ENCODE data around the gene CFAP92.

The CFAP92 gene

DNA sequence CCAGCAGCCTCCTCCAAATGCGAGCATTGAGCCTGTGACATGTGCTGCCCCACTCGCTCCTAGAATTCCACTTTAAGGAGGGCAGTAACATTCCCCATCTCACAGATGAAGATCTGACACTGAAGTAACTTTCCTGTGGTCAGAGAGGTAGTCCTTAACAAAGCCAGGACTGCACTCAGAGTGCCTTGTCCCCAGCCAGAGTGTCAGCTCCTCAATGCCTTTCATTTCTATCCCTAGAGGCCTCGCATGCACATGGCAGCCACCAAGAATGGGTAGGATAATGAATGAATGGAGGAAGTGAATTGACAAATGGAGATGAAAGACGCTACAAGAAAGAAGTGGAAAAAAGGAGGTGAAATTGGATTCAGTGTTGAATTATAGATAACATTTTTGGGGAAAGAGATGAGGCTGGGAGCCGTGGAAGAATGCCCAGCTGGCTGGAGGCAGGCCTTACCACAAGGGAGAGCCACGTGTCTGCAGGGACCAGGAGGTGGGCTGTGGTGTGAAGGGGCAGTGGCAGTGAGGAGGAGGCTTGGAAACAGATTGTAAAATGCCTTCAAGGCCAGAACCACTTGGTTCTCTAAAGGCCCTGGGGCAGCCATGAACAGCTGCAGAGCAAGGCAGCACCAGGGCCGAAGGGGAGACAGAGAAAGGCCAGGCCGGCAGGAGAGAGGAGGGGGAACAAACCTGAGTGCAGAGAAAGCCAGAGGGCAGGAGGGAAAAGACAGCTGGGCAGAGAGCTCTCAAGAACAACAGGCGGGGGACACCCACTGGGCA is 10.4 kb downstream of the CFAP92 start:
- no peak for DNase-seq (ENCODE audit: low read depth)

DNA sequence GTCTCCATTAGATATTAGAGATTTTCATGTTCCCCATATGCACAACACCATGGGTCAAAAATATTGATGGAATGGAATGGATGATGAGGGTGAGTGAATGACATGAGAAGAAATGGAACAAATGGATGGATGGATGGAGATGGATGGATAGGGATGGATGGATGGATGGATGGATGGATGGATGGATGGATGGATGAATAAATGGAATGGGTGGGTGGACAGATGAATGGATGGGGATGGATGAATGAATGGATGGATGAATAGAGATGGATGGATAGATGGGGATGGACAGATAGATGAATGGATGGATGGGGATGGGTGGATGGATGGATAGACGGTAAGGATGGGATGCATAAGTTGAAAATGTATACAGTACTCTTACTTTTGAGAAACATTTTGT is 18.6 kb downstream of the CFAP92 start:
- no peak for DNase-seq (ENCODE audit: low read depth)

DNA sequence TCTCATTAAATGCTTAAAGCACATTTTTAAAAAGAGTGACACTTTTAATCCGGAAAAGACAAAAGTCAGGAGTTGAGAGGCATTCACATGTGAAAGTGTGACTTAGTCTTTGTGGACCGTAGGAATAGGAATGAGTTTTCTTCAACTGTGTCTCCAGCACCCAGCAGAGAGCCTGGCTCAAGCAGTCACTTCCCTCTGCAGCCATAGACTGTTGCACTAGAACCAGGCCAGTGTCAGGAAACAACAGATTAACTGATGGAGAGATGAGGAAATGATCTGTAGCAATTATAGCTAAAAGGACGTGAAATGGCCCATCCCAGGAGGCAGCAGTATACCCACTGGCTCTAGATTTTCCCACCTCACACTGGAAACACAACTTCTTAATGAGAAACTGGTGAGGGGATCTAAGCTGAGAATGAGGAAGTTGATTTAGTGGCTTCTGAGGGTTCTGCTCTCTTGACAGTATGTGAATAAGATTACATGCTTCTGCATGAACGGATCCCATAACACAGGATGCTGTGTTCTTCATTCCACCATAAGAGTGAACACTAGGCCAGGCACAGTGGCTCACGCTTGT is 19.8 kb downstream of the CFAP92 start:
- no peak for DNase-seq (ENCODE audit: low read depth)

DNA sequence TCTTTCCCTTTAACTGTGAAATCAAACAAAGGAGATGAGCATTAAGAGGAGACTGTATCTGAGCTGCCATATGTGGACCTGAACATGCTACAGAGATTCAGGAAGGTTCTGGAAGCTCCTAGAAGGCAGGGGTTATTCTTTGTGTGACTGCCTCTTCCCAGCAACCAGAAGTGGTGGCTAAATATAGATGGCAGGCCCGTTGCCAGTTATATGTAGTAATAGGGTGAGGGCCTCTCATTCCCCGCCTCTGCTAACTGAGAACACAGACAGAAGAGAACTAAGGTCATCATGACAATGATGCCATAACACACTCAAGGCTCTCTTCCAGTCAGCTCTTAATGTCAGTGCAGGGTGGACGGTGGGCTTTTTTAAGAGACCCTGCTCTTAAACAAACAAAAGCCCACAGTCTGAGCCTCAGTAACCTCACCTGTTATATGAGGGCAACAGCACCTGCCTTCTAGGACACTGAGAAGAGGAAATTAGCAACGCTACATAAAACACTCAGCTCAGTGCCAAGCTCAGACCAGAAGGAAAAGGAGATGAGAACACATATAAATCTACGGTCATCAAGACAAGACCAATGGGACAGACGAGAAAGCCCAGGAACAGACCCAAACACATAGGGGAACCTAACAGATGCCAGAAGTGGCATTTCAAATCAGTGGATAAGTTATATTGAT is 22.3 kb downstream of the CFAP92 start:
- DNase-seq (ENCODE audit: low read depth), result no peak

DNA sequence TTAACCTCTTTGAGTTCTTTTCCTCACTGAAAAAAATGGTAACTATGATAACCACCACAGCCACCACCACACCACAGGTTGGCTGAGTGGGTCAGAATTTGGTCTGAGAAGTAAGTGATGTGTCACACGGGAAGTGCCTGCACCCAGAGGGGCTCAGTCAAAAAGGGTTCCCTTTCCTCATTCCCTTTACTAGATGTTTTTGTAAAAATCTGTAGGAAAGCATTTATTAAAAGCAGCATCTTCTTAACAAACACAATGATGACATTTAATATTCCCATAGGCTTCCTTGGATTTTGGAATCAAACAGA is 23.2 kb downstream of the CFAP92 start:
- no peak for DNase-seq (ENCODE audit: low read depth)

DNA sequence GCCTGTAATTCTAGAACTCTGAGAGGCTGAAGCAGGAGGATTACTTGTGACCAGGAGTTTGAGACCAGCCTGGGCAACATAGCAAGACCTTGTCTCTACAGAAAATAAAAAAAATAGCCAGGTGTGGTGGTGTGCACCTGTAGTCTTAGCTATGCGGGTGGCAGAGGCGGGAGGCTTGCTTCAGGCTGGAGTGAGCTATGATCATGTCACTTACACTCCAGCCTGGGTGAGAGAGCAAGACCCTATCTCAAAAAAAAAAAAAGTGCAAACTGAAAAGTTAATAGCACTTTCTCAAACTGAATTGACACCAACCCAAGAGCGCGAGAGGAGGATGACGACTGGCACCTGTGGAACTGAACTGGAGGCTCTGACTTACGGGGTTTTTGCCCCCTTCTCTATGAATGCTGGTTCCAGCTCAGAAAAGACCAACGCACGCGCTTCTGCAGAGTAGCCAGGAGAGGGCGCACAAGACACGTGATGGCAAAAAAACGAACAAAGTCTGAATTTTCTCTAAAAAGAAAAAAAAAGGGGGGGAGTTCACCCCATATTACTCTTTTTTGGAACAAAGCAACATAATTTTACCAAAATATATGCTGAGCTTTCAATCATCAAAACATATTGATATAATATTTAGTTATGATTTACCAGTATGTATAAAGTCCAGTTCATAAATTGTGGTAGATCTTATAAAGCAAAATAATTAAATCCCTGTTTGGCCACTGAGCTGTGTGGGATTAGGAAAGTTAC is 23.7 kb downstream of the CFAP92 start:
- peak; percentile 12 for DNase-seq (ENCODE audit: low read depth)

DNA sequence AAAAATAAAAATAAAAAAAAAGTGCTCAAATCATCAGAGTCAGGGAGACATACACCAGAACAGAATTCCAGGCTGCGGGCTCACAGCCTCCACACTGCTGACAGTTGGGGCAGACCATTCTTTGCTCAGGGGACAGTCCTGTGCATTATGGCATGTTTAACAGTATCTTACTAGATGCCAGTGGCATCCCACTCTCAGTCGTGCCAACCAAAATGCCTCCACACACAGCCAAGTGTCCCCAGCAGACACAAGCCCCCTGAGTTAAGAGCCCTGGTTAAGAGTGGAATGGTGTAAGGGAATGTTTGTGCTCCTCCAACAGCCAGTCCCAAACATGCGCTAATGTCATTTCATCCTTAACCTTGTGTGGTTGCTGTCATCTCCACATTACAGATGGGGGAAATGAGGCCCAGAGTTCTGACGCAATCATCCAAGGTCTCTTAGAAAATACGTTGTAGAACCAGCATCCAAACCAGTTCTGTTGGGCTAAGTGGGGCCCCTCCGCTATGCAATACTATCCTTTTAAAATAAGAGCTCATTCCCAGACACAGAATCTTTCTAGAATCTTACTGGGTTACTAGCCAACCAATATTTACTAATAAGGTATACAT is 26.0 kb downstream of the CFAP92 start:
- no peak for DNase-seq (ENCODE audit: low read depth)

DNA sequence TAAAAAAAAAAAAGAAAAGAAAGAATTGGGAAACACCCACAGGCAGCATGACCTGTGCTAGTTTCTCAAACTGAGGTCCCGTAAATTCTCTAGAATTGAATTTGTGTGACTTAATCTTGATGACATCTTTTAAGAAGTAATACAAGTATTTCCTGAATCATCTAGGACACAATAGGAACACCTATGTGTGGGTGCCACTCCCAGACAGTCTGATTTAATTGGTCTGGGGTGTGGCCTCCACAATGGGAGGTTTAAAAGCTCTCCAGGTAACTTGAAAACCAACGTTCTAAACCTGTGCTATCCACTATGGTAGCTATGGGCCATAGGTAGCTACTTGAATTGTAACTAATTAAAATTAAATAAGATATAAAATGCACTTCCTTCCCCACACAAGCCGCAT is 28.1 kb downstream of the CFAP92 start:
- no peak for DNase-seq (ENCODE audit: low read depth)

DNA sequence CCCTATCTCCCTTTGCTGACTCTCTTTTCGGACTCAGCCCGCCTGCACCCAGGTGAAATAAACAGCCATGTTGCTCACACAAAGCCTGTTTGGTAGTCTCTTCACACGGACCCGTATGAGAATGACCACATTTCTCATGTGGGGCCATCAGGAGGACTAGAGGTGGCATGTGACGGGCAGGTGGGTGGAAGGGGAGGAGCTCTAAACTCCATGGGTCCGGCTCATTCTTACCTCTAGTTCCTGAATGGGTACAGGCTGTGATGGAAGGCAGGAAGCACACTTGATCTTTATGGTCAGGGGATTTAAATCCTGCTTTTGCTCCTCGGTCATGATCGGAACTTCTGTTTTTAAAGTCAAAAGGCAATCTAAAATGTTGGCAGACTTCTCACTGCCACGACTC is 28.6 kb downstream of the CFAP92 start:
- no peak for DNase-seq (ENCODE audit: low read depth)

DNA sequence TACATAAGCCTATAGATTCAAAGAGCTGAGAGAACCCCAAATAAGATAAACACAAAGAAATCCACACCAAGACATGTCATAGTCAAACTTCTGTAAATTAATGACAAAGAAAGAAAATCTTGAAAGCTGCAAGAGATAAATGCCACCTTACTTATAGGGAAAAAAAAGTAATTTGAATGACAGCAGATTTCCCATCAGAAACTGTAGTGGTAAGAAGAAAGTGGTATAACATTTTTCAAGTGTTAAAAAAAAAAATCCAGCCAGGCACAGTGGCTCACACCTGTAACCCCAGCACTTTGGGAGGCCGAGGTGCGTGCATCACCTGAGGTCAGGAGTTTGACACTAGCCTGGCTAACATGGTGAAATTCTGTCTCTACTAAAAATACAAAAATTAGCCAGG is 37.4 kb downstream of the CFAP92 start:
- no peak for DNase-seq (ENCODE audit: low read depth)

DNA sequence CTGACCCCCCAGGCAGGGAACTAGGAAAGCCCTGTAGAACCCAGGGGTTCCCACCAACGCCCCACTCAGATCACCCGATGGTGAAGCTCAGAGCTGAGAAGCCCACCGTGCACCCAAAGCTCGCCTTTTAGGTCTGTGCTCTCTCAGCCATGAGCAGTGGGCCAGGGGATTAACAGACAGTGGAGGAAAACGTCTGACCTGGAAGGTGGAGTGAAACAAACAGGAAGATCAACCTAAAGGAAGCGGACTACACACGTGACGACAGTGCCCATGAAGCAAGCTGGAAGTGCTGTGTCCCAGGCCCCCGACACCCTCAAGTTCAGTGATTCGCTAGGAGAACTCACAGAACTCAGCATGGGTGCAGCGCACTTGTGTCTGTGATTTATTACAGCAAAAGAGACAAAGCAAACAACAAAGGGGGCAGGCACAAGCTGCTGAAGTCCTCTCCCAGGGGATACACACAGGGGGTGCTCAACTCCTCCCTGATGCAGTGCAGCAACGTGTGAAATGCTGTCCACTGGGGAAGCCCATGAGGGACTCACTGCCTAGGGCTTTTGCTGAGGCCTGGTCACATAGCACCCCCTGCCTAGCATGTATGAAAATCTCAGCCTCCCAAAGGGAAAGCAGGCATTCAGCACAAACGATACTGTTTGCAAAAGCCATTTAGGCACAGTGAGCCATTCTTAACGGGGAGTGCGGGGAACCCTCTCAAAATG is 43.5 kb downstream of the CFAP92 start:
- DNase-seq (ENCODE audit: low read depth), result no peak

DNA sequence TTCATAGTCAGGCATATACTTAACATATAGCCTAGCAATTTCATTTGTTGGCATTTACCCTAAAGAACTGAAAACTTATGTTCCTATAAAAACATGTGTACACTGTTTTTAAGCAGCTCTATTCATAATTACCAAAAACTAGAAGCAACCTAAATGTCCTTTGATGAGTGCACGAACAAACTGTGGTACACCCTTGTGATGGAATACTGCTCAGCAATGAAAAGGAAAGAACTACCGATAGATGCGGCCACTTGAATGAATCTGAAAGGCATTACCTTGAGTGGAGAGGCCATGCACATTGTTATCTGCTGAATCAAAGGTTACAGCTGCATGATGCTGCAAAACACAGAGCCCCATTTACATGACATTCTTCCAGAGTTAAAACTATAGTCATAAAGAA is 44.7 kb downstream of the CFAP92 start:
- DNase-seq (ENCODE audit: low read depth), result no peak

DNA sequence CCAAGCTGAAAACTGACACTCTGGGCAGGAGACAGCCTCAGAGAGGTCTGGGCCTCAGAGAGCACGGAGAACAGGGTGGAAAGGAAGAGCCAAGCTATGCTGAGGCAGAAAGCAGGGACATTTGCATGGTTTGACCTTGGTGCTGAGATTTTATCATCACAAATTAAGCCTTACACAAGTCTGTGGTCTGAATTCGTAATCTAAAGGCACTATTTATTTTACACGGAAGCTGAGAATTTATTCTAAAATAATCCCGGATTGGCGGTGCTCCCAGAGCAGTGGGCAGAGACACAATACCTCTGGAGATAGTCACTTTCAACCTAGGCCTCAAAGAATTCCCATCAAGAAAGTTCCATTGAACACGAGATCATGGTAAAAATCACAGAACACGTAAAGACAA is 47.5 kb downstream of the CFAP92 start:
- peak; percentile 15 for DNase-seq (ENCODE audit: low read depth)

DNA sequence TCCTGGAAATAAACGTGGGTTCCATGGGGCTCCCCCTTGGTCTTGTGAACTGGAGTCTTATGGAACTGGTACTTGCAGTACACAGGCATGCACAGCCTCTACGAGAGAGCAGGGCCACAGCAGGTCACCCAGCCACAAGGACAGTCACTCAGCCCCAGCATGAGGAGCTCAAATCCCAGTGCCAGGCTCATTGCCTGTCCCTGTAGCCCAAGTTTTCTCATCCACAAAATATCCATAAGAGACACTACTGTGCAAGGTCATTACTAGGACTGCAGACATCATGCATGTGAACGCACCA is 48.0 kb downstream of the CFAP92 start:
- DNase-seq (ENCODE audit: low read depth), result no peak

DNA sequence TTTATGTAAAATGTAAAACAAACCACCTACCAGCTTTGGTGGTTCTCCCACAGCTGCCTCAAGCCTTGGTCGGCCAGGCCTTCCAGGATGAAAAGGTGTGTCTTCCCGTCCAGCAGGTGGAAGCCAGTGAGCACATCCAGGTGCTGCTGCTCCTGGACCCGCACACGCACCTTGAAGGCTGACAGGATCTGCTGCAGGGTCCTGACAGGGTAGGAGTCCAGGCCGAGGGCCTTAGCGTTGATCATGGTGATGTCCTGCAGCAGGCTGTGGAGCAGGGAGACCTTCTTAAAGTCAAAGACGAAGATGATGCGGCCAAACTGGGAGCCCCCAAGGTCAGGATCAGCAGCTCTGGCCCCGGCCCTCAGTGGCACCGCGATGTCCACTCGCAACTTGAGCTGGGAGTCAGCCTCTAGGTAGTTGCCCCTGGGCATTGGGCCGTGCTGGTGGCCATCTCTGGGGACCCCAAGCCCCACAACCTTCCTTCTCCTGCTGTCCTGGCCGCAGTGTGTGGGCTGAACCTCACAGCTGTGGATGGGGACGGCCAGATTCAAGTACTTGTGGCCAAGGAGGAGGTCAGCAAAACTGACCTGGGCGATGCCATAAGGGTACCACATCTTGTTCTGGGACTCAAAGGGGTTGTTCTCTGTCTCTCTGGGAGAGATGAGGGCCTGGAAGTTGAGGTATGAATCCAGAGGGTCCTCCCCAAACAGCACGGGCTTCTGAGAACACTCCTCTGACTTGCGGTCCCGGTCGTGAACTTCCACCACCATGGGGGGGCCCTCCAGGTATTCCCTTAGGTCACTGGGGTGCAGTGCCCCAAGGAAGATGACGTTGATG is 48.6 kb downstream of the CFAP92 start:
- DNase-seq (ENCODE audit: low read depth), result no peak

DNA sequence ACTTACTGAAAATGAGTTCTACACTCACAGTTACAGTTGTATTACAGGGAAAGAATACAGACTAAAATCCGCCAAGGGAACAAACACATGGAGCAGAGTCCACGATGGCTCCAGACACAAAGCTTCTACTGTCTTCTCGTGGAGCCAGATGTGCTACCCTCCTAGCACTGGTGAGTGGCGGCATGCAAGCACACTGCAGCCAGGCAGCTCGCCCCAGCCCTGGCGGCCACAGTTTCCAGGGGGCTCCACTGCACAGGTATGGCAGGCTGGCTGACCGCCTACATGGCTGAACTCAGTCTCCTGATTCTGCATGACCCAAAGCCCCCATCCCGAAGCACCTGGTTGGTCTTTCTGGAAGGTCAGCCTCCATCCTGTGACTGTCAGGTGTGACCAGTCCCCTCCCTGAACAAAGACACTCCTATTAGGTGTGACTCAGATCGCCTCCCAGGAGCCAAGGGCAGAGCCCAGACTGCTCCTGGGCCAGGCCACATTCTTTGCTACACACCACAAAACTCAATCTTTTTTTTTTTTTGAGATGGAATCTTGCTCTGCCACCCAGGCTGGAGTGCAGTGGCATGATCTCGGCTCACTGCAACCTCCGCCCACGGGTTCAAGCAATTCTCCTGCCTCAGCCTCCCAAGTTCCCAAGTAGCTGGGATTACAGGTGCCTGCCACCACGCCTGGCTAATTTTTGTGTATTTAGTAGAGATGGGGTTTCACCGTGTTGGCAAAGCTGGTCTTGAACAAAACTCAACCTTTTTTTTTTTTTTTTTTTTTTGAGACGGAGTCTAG is 51.5 kb downstream of the CFAP92 start:
- DNase-seq (ENCODE audit: low read depth), result no peak

DNA sequence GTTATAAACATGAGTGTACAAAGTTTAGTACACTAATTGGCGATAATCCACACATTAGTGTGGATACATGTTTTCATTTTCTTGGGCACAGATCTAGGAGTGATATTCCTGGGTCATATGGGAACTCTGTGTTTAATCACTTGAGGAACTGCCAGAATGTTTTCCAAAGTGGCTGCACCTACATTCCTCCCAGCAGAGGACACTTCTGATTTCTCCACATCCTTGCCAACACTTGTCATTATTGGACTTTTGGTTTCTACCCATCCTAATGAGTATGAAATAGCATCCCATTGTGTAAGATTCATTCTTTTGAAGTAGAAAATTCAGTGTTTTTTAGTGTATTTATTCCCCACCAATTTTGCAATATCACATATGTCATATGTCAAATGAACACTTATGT is 53.6 kb downstream of the CFAP92 start:
- DNase-seq (ENCODE audit: low read depth), result no peak

DNA sequence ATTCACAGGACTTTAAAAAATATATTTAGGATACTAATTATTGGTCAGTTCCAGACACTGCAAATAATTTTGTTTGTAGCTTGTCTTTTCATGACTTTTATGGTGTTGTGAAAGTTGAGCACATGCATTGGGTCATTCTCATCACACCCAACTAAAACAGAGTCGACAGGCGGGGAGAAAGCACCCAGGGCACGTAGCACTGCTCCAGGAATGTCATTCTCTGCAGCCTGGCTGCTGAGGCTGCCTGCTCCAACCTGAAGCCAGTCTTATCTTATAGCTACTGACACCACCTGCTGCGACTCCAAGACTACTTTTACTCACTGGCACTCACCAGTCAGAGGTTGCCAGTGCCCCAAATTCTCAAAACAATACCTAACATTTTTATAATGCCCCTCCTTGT is 57.5 kb downstream of the CFAP92 start:
- DNase-seq (ENCODE audit: low read depth), result no peak

DNA sequence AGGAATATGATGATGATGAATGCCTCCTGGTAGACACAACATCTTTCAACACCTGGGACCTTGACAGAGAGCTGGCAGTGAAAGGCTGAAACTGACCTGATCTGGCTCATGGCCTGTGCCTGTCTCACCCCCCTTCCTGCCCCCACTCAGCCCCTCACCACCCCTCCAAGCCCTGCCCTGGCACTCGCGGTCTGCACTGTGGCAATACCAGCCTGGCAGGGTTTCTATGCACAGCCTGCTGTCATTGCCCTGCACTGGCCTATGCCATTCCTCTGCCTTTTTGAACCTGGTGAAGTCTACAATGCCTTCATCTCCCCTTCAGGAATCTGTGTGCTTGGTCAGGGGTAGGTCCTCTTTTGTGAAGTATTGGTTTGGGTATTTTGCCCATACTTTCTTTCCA is 58.0 kb downstream of the CFAP92 start:
- no peak for DNase-seq (ENCODE audit: low read depth)

DNA sequence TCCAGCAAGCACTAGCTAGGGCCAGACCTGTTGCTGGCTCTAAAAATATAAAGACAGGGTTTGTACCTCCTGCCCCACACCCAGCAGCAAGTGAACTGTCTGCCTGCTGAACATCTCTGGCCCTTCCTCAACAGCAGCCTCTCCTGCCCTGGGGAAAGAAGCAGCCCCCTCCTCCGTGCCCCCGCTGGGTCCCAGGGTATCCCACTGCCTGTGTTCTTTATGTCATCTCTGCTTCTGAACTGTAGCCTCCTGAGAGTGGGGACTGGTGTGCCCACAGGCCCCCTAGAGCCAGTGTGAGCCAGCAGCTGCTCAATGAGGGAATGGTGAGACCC is 60.0 kb downstream of the CFAP92 start:
- DNase-seq (ENCODE audit: low read depth), result no peak

All from HS-27A (cell line).